SK-N-SH (cell line): ENCODE data around the gene SPAG5. TPM values are rescaled to one million over a fixed set of nuclear protein-coding genes. Genes with fewer than 3 reads are reported as not detected.

Experiments
- CTCF ChIA-PET: fragments of 300-600, 350-600 bp; formaldehyde crosslinking; extraction: SDS; loops from one replicate; lab custom pipeline; 2021; lab: Yijun Ruan, JAX
- POLR2A ChIA-PET: fragments of 350-600 bp; sonication (Branson Sonifier 250); formaldehyde crosslinking; extraction: SDS; loops from one replicate; lab custom pipeline; 2020; ENCODE audit warnings: antibody characterized with exemption, inconsistent platforms; lab: Yijun Ruan, JAX
- DNase-seq: peaks from one replicate; pipeline ENCODE4 v3.0.0; 2012
- H2AFZ ChIP-seq: fragments of 200-600 bp; sonication (generic); 2 replicates; pipeline ENCODE4 v1.8.1; 2016; ENCODE audit warnings: antibody characterized with exemption, mild to moderate bottlenecking, low read depth
- H3F3A ChIP-seq: fragments of 200-600 bp; sonication (generic); replicated peaks from 2 replicates; pipeline ENCODE3; 2016; ENCODE audit warnings: antibody characterized with exemption, mild to moderate bottlenecking; ENCODE audit not compliant: insufficient read depth
- H3K27ac ChIP-seq, 2 experiments: fragments of 200-500 bp in 1 of 2; fragments of 200-600 bp in 1 of 2; sonication (Bioruptor generic) in 1 of 2; sonication (generic), shearing (Covaris generic) in 1 of 2; 2 replicates each; pipeline versions ENCODE4 v1.5.1 to v1.6.1; 2014 to 2016; ENCODE audit warnings: low read depth in 2 of 2, inconsistent platforms in 1 of 2, low read length in 1 of 2, mild to moderate bottlenecking in 1 of 2, mixed read lengths in 1 of 2
- H3K27me3 ChIP-seq: fragments of 200-600 bp; sonication (generic), shearing (Covaris generic); 2 replicates; pipeline ENCODE4 v1.6.1; 2016; ENCODE audit warnings: mixed run types; ENCODE audit not compliant: insufficient read depth
- H3K36me3 ChIP-seq, 2 experiments: fragments of 200-500 bp in 1 of 2; fragments of 200-600 bp in 1 of 2; sonication (Bioruptor generic) in 1 of 2; sonication (generic) in 1 of 2; replicated peaks in 1 of 2; 2 replicates each; pipeline versions ENCODE3 to v1.5.1; 2014 to 2016; ENCODE audit warnings: low read length in 1 of 2, mild to moderate bottlenecking in 1 of 2; ENCODE audit not compliant: insufficient read depth in 2 of 2, control insufficient read depth in 1 of 2
- H3K4me1 ChIP-seq, 2 experiments: fragments of 200-500 bp in 1 of 2; fragments of 200-600 bp in 1 of 2; sonication (Bioruptor generic) in 1 of 2; sonication (generic), shearing (Covaris generic) in 1 of 2; 2 replicates each; pipeline versions ENCODE4 v1.5.1 to v1.6.1; 2014 to 2016; ENCODE audit warnings: low read depth in 1 of 2, low read length in 1 of 2, mixed run types in 1 of 2; ENCODE audit not compliant: insufficient read depth in 2 of 2, control insufficient read depth in 1 of 2
- H3K4me2 ChIP-seq: fragments of 200-600 bp; sonication (generic), shearing (Covaris generic); 2 replicates; pipeline ENCODE4 v1.6.1; 2017; ENCODE audit warnings: mixed run types
- H3K4me3 ChIP-seq, 2 experiments: fragments of 200-500 bp in 1 of 2; fragments of 200-600 bp in 1 of 2; sonication (Bioruptor generic) in 1 of 2; sonication (generic), shearing (Covaris generic) in 1 of 2; 2 replicates each; pipeline versions ENCODE4 v1.5.1 to v1.8.1; 2014 to 2016; ENCODE audit warnings: low read depth in 2 of 2, inconsistent platforms in 1 of 2, low read length in 1 of 2, mild to moderate bottlenecking in 1 of 2, mixed read lengths in 1 of 2, moderate library complexity in 1 of 2
- H3K79me2 ChIP-seq: fragments of 200-600 bp; sonication (generic); 2 replicates; pipeline ENCODE4 v1.8.1; 2017; ENCODE audit warnings: mild to moderate bottlenecking; ENCODE audit not compliant: insufficient read depth
- H3K9ac ChIP-seq: fragments of 200-600 bp; sonication (generic); 2 replicates; pipeline ENCODE4 v1.6.1; 2017; ENCODE audit warnings: mixed run types
- H3K9me2 ChIP-seq: fragments of 200-600 bp; sonication (generic); 2 replicates; pipeline ENCODE4 v1.6.1; 2017; ENCODE audit warnings: mixed run types
- H3K9me3 ChIP-seq: fragments of 200-600 bp; sonication (generic); 2 replicates; pipeline ENCODE4 v1.6.1; 2017; ENCODE audit warnings: mixed run types, mild to moderate bottlenecking, moderate library complexity
- H4K20me1 ChIP-seq: fragments of 200-600 bp; sonication (generic); 2 replicates; pipeline ENCODE4 v1.6.1; 2017; ENCODE audit warnings: mild to moderate bottlenecking, mixed run types; ENCODE audit not compliant: insufficient read depth
- CHD2 ChIP-seq: fragments of 150-350 bp; IDR thresholded peaks from 2 replicates; pipeline ENCODE4 v1.6.1; 2018; ENCODE audit warnings: low read length; ENCODE audit not compliant: partially characterized antibody
- CTCF ChIP-seq: fragments of 200-600 bp; sonication (generic); IDR thresholded peaks from 2 replicates; pipeline ENCODE4 v1.6.1; 2017; ENCODE audit warnings: antibody characterized with exemption, mild to moderate bottlenecking, moderate library complexity
- ELF1 ChIP-seq: IDR thresholded peaks from 2 replicates; pipeline ENCODE4 v1.4.0; 2012
- EZH2phosphoT487 ChIP-seq: fragments of 200-600 bp; sonication (generic); IDR thresholded peaks from 2 replicates; pipeline ENCODE4 v1.6.1; 2017; ENCODE audit warnings: low read depth, mixed run types, mild to moderate bottlenecking, antibody characterized with exemption, moderate library complexity, borderline replicate concordance
- MAX ChIP-seq: IDR thresholded peaks from 2 replicates; pipeline ENCODE4 v1.4.0; 2012; ENCODE audit warnings: low read depth
- MEF2A ChIP-seq: IDR thresholded peaks from 2 replicates; pipeline ENCODE4 v1.4.0; 2012; ENCODE audit warnings: low read depth, borderline replicate concordance
- NRF1 ChIP-seq: IDR thresholded peaks from 2 replicates; pipeline ENCODE4 v1.6.1; 2012; ENCODE audit warnings: low read depth, mild to moderate bottlenecking, low read length
- PBX3 ChIP-seq: IDR thresholded peaks from 2 replicates; pipeline ENCODE4; 2012
- POLR2AphosphoS5 ChIP-seq: IDR thresholded peaks from 2 replicates; pipeline ENCODE4 v1.6.1; 2012; ENCODE audit warnings: low read depth, low read length
- RAD21 ChIP-seq: IDR thresholded peaks from 2 replicates; pipeline ENCODE4 v1.6.1; 2012; ENCODE audit warnings: mild to moderate bottlenecking, low read length
- SMC3 ChIP-seq: IDR thresholded peaks from 2 replicates; pipeline ENCODE4 v1.6.1; 2012; ENCODE audit warnings: low read depth, low read length, improper control_type of control experiment
- TAF1 ChIP-seq: IDR thresholded peaks from 2 replicates; pipeline ENCODE4 v1.6.1; 2012; ENCODE audit warnings: low read depth, mild to moderate bottlenecking, low read length, moderate library complexity, borderline replicate concordance
- USF2 ChIP-seq: fragments of 150-350 bp; IDR thresholded peaks from 2 replicates; pipeline ENCODE4 v1.6.1; 2017; ENCODE audit warnings: antibody characterized with exemption, low read length, low read depth, borderline replicate concordance
- YY1 ChIP-seq: IDR thresholded peaks from 2 replicates; pipeline ENCODE4 v1.4.0; 2012; ENCODE audit warnings: low read depth, mild to moderate bottlenecking
- WGBS: methylation state at CpG from one replicate; pipeline ENCODE4 v1.1.6; 2017; ENCODE audit warnings: low lambda C conversion rate; 5-methylcytosine and 5-hydroxymethylcytosine counted together
- polyA plus RNA-seq, 3 experiments: library from polyadenylated mRNA; depleted of rRNA; stranded (reverse); fragments of >200 nt; gene quantifications; 2 replicates each; pipeline ENCODE4 v1.2.3, GENCODE V29; 2012

SPAG5 gene
- polyA plus RNA-seq, 1 of the 3 experiments (the other 2 are of a cell fraction) = 36.5 TPM

- Histone ChIP-seq H3K36me3 (peaks cover 37 to 68% of the 10 kb centered on the region in 2 experiments), H3K4me3 (no peak within 1 kb of the TSS), H3K9me2 (no peaks in the 10 kb centered on the region), H3K4me1 (no peaks in the 10 kb centered on the region), H3K9me3 (no peaks in the 10 kb centered on the region), H3K27ac (no peak within 1 kb of the TSS), H3K4me2 (no peak within 1 kb of the TSS), H3F3A (peaks cover 6% of the 10 kb centered on the region), H3K9ac (no peak within 1 kb of the TSS), H2AFZ (no peak within 1 kb of the TSS), H4K20me1 (no peaks in the 10 kb centered on the region), H3K79me2 (no peaks in the 10 kb centered on the region), H3K27me3 (no peaks in the 10 kb centered on the region)
- no peak for TF ChIP-seq TAF1
- no peak for TF ChIP-seq MAX
- POLR2A ChIA-PET = no interaction called here
- WGBS = 98% methylated on average over 5 of the region's 5 CpGs
- DNase-seq = no peak
- CTCF ChIA-PET = interaction anchor here (1.0 to 4.9 kb wide), 15 partner anchors 8 to 141 kb away, joined by 3 to 60 read pairs (median 9); partner anchors contain the start of genes BLTP2 and PIGS
These were observed 15.1 kb upstream of the SPAG5 start, which contains the start of gene RSKR for GRCh38 chr17:28613931-28614381. RSKR (minus strand) TSS chr17:28614185; CDS start chr17:28614161, 24 bp downstream.

- CTCF ChIA-PET = interaction anchor here (0.6 to 4.9 kb wide), 32 partner anchors 9 to 295 kb away, joined by 3 to 60 read pairs (median 4); partner anchors contain the start of genes BLTP2 and PIGS
- H3F3A ChIP-seq = peaks cover 6% of the 10 kb centered on the region
- H3K9me3 ChIP-seq = no peaks in the 10 kb centered on the region
- H3K79me2 ChIP-seq = no peaks in the 10 kb centered on the region
- H3K9ac ChIP-seq = no peak overlapping the region
- peaks cover 35 to 62% of the 10 kb centered on the region in 2 experiments for H3K36me3 ChIP-seq
- H2AFZ ChIP-seq = no peak overlapping the region
- H3K4me1 ChIP-seq = no peaks in the 10 kb centered on the region
- no peak overlapping the region for H3K4me2 ChIP-seq
- POLR2A ChIA-PET = interaction anchor here (0.6 kb wide), 1 partner anchor 10 kb away, joined by 4 read pairs; no protein-coding TSS in a partner anchor
- DNase-seq = peak; percentile 70
- no peak overlapping the region for H3K27ac ChIP-seq
- WGBS = 73% methylated on average over 4 of the region's 6 CpGs
- H4K20me1 ChIP-seq = no peaks in the 10 kb centered on the region
- no peak overlapping the region for H3K4me3 ChIP-seq
- no peak for TF ChIP-seq USF2
- TF ChIP-seq PBX3 = no peak
- TF ChIP-seq RAD21 = peak; percentile 75
- TF ChIP-seq CHD2 = peak; percentile 5
- TF ChIP-seq ELF1 = no peak
- peak; percentile 25; the same call in 1 of the 2 replicates for TF ChIP-seq POLR2AphosphoS5
- no peak for TF ChIP-seq YY1
- no peak for TF ChIP-seq EZH2phosphoT487
- TF ChIP-seq MEF2A = no peak
- TF ChIP-seq CTCF = peak; percentile 72
- peak; percentile 32; the same call in 1 of the 2 replicates for TF ChIP-seq SMC3
- no peak for TF ChIP-seq NRF1
- TF ChIP-seq, all 33 proteins: peak for 5
- H3K27me3 ChIP-seq = no peaks in the 10 kb centered on the region
- no peaks in the 10 kb centered on the region for H3K9me2 ChIP-seq
These were observed 14.4 kb upstream of the SPAG5 start for GRCh38 chr17:28612936-28613872.
